GM23338 (cell line): ENCODE results near the gene IL17RB. TPM values are rescaled to one million over a fixed set of nuclear protein-coding genes. Genes with fewer than 3 reads are reported as not detected.

Experiments
- ATAC-seq: fragments of 200-7000 bp; cut with Tn5 transposase; 3 replicates; pipeline ENCODE4 v1.9.1; 2020
- DNase-seq: peaks from one replicate; pipeline ENCODE4 v3.0.0-alpha.2; 2015; ENCODE audit warnings: low spot score
- H2AFZ ChIP-seq: fragments of 200-600 bp; sonication (generic); 2 replicates; pipeline ENCODE4 v1.8.0; 2016; ENCODE audit warnings: antibody characterized with exemption, mild to moderate bottlenecking, moderate library complexity
- H3F3A ChIP-seq: fragments of 200-600 bp; sonication (generic); replicated peaks from 2 replicates; pipeline ENCODE4 v1.8.0; 2017; ENCODE audit warnings: antibody characterized with exemption, mixed run types, low read depth
- H3K27ac ChIP-seq: fragments of 200-600 bp; sonication (generic); 2 replicates; pipeline ENCODE4 v1.6.1; 2016; ENCODE audit warnings: low read depth
- H3K27me3 ChIP-seq: fragments of 200-600 bp; sonication (generic); 2 replicates; pipeline ENCODE4 v1.8.0; 2016; ENCODE audit warnings: mild to moderate bottlenecking, mixed run types, moderate library complexity; ENCODE audit not compliant: insufficient read depth
- H3K36me3 ChIP-seq: fragments of 200-600 bp; sonication (generic); 2 replicates; pipeline ENCODE4 v1.8.0; 2016; ENCODE audit warnings: mild to moderate bottlenecking; ENCODE audit not compliant: insufficient read depth
- H3K4me1 ChIP-seq: fragments of 200-600 bp; sonication (generic); 2 replicates; pipeline ENCODE4 v1.8.0; 2016; ENCODE audit warnings: mild to moderate bottlenecking, moderate library complexity; ENCODE audit not compliant: insufficient read depth
- H3K4me2 ChIP-seq: fragments of 200-600 bp; sonication (generic); 2 replicates; pipeline ENCODE4 v1.7.1; 2017; ENCODE audit warnings: mixed run types
- H3K4me3 ChIP-seq: fragments of 200-600 bp; sonication (generic); 2 replicates; pipeline ENCODE4 v1.6.1; 2016; ENCODE audit warnings: mixed run types
- H3K79me2 ChIP-seq: fragments of 200-600 bp; sonication (generic); replicated peaks from 2 replicates; pipeline ENCODE4 v1.8.0; 2017; ENCODE audit warnings: mild to moderate bottlenecking; ENCODE audit not compliant: insufficient read depth
- H3K9me2 ChIP-seq: fragments of 200-600 bp; sonication (generic); 2 replicates; pipeline ENCODE4 v1.8.0; 2017; ENCODE audit not compliant: insufficient read depth
- H4K20me1 ChIP-seq: fragments of 200-600 bp; sonication (generic); replicated peaks from 2 replicates; pipeline ENCODE4 v1.8.0; 2017; ENCODE audit warnings: mild to moderate bottlenecking; ENCODE audit not compliant: insufficient read depth
- H3K27ac Mint-ChIP-seq: 2 replicates; pipeline ENCODE4 v1.8.0; 2020; ENCODE audit warnings: inconsistent platforms, mild to moderate bottlenecking, moderate library complexity, mixed read lengths
- H3K27me3 Mint-ChIP-seq: 3 replicates; pipeline ENCODE4 v1.8.0; 2022; ENCODE audit warnings: low read depth, mild to moderate bottlenecking, moderate library complexity, mixed read lengths, inconsistent platforms; ENCODE audit not compliant: insufficient read depth, poor library complexity
- H3K36me3 Mint-ChIP-seq: 3 replicates; pipeline ENCODE4 v1.8.0; 2021; ENCODE audit warnings: low read depth, mild to moderate bottlenecking, inconsistent platforms, moderate library complexity, mixed read lengths
- H3K4me1 Mint-ChIP-seq: 3 replicates; pipeline ENCODE4 v1.8.0; 2020; ENCODE audit warnings: mild to moderate bottlenecking, inconsistent platforms, mixed read lengths
- H3K4me3 Mint-ChIP-seq: 3 replicates; pipeline ENCODE4 v1.8.0; 2021; ENCODE audit warnings: moderate library complexity, mild to moderate bottlenecking, inconsistent platforms, mixed read lengths
- H3K9me3 Mint-ChIP-seq: 3 replicates; pipeline ENCODE4 v1.8.0; 2020; ENCODE audit warnings: moderate library complexity, mild to moderate bottlenecking, inconsistent platforms, mixed read lengths
- CREB1 ChIP-seq: fragments of 250-450 bp; sonication (Bioruptor Pico); IDR thresholded peaks from 2 replicates; pipeline ENCODE4 v1.5.0; 2020; ENCODE audit warnings: low read depth, mild to moderate bottlenecking, moderate library complexity
- CTCF ChIP-seq, 2 experiments: fragments of 200-600 bp in 1 of 2; sonication (generic) in 1 of 2; conservative IDR thresholded peaks; 2 replicates each; pipeline versions ENCODE4 v1.5.1 to v1.6.1; 2016 to 2017; ENCODE audit warnings: antibody characterized with exemption in 2 of 2, low read depth in 2 of 2, mild to moderate bottlenecking in 2 of 2, moderate library complexity in 1 of 2
- ETS1 ChIP-seq: IDR thresholded peaks from 2 replicates; pipeline ENCODE4 v1.6.1; 2016; ENCODE audit warnings: antibody characterized with exemption
- EZH2 ChIP-seq: fragments of 200-600 bp; sonication (generic); IDR thresholded peaks from one replicate; pipeline ENCODE4 v1.8.0; 2017; ENCODE audit warnings: antibody characterized with exemption, mild to moderate bottlenecking, low read depth; ENCODE audit not compliant: unreplicated experiment
- EZH2phosphoT487 ChIP-seq: fragments of 200-600 bp; sonication (generic); IDR thresholded peaks from one replicate; pipeline ENCODE4 v1.8.1; 2018; ENCODE audit warnings: antibody characterized with exemption; ENCODE audit not compliant: unreplicated experiment
- JUNB ChIP-seq: IDR thresholded peaks from one replicate; pipeline ENCODE4 v1.6.1; 2016; ENCODE audit warnings: antibody characterized with exemption; ENCODE audit not compliant: unreplicated experiment
- NANOG ChIP-seq: IDR thresholded peaks from 2 replicates; pipeline ENCODE4 v1.6.1; 2016; ENCODE audit warnings: antibody characterized with exemption, borderline replicate concordance
- POLR2AphosphoS5 ChIP-seq: IDR thresholded peaks from 2 replicates; pipeline ENCODE4 v1.6.1; 2016; ENCODE audit warnings: antibody characterized with exemption, low read depth
- STAT1 ChIP-seq: IDR thresholded peaks from one replicate; pipeline ENCODE4 v1.6.1; 2016; ENCODE audit warnings: antibody characterized with exemption; ENCODE audit not compliant: unreplicated experiment
- ZNF331 ChIP-seq: fragments of 250-450 bp; sonication (Bioruptor Pico); IDR thresholded peaks from 2 replicates; pipeline ENCODE4 v1.5.0; 2020; ENCODE audit warnings: low read depth, mild to moderate bottlenecking, moderate library complexity
- polyA plus RNA-seq: library from polyadenylated mRNA; unstranded; fragments of >200 nt; fragmentation: Nextera tagmentation; extraction: Ambion mirVana; gene quantifications from 2 replicates; pipeline ENCODE4 v1.2.1, GENCODE V29; 2016
- total RNA-seq: library from RNA; depleted of rRNA; stranded (reverse); fragments of >200 nt; shearing (Covaris generic); gene quantifications from 2 replicates; pipeline ENCODE4 v1.2.3, GENCODE V29; 2014

Gene IL17RB
- total and polyA plus RNA-seq, 2 experiments from 2014 or later: 5.7 to 6.9 TPM

- Histone ChIP-seq H3K27ac (no peak overlapping the region), H3K4me2 (no peak overlapping the region), H3K9me2 (no peaks in the 10 kb centered on the region), H3K36me3 (no peaks in the 10 kb centered on the region), H3F3A (no peaks in the 10 kb centered on the region), H2AFZ (no peak overlapping the region), H3K4me3 (no peak overlapping the region), H3K4me1 (no peaks in the 10 kb centered on the region), H4K20me1 (no peaks in the 10 kb centered on the region; the same call in 1 of the 2 replicates), H3K79me2 (no peaks in the 10 kb centered on the region), H3K27me3 (no peaks in the 10 kb centered on the region)
- Mint-ChIP-seq H3K9me3 (no peaks in the 10 kb centered on the region), H3K4me1 (peaks cover 2% of the 10 kb centered on the region; the same call in 1 of the 3 replicates), H3K27ac (no peak overlapping the region; the same call in 1 of the 2 replicates), H3K36me3 (no peaks in the 10 kb centered on the region), H3K27me3 (peaks cover 2% of the 10 kb centered on the region), H3K4me3 (no peak overlapping the region)
- no peak for TF ChIP-seq JUNB
- TF ChIP-seq CTCF (conservative IDR thresholded peaks at IDR 0.05; ENCODE audit: low read depth in 2 of 2): peak; percentile 10 to 41; a peak in 2 of 4 replicates
- ATAC-seq (peak; percentile 51; the same call in 2 of the 3 replicates), DNase-seq (no peak)
Observed at GRCh38 chr3:53833053-53833645, 13.2 kb upstream of the IL17RB start.

GRCh38 chr3:53833700-53834099, 12.7 kb upstream of the IL17RB start:
- ATAC-seq: no peak
- H3K4me1 Mint-ChIP-seq: peaks cover 2% of the 10 kb centered on the region; the same call in 1 of the 3 replicates
- no peaks in the 10 kb centered on the region for H3K36me3 Mint-ChIP-seq

GRCh38 chr3:53834429-53835095, 11.8 kb upstream of the IL17RB start:
- no peaks in the 10 kb centered on the region for H3K4me1 Mint-ChIP-seq
- no peak overlapping the region for H3K27ac ChIP-seq
- H3K79me2 ChIP-seq: no peaks in the 10 kb centered on the region
- no peaks in the 10 kb centered on the region for H3K4me1 ChIP-seq
- H3K4me2 ChIP-seq: no peak overlapping the region
- TF ChIP-seq ZNF331 (CRISPR knock-in tag) (no peak), EZH2 (no peak), STAT1 (no peak), JUNB (no peak), ETS1 (no peak), NANOG (no peak), EZH2phosphoT487 (no peak), CREB1 (no peak)
- no peaks in the 10 kb centered on the region for H3K36me3 Mint-ChIP-seq
- H3K4me3 ChIP-seq: no peak overlapping the region
- H2AFZ ChIP-seq: no peak overlapping the region
- no peaks in the 10 kb centered on the region; the same call in 1 of the 2 replicates for H4K20me1 ChIP-seq
- no peaks in the 10 kb centered on the region for H3F3A ChIP-seq
- H3K27me3 Mint-ChIP-seq: peaks cover 2% of the 10 kb centered on the region
- H3K27ac Mint-ChIP-seq: no peak overlapping the region
- DNase-seq (no peak), ATAC-seq (no peak)
- no peak overlapping the region for H3K4me3 Mint-ChIP-seq
- H3K9me3 Mint-ChIP-seq: no peaks in the 10 kb centered on the region
- H3K36me3 ChIP-seq: no peaks in the 10 kb centered on the region
- no peaks in the 10 kb centered on the region for H3K27me3 ChIP-seq
- no peaks in the 10 kb centered on the region for H3K9me2 ChIP-seq

More at GRCh38 chr3:53833700-53834099, 12.7 kb upstream of the IL17RB start:
- H2AFZ ChIP-seq: no peak overlapping the region
- no peaks in the 10 kb centered on the region for H3K36me3 ChIP-seq
- peaks cover 2% of the 10 kb centered on the region for H3K27me3 Mint-ChIP-seq
- H3K79me2 ChIP-seq: no peaks in the 10 kb centered on the region
- no peaks in the 10 kb centered on the region for H3K9me3 Mint-ChIP-seq
- H3K4me2 ChIP-seq: no peak overlapping the region
- H3K4me3 Mint-ChIP-seq: no peak overlapping the region
- no peaks in the 10 kb centered on the region; the same call in 1 of the 2 replicates for H4K20me1 ChIP-seq
- no peaks in the 10 kb centered on the region for H3K4me1 ChIP-seq
- H3K9me2 ChIP-seq: no peaks in the 10 kb centered on the region
- no peaks in the 10 kb centered on the region for H3K27me3 ChIP-seq
- no peak overlapping the region; the same call in 1 of the 2 replicates for H3K27ac Mint-ChIP-seq
- H3F3A ChIP-seq: no peaks in the 10 kb centered on the region
- no peak overlapping the region for H3K4me3 ChIP-seq
- no peak for TF ChIP-seq POLR2AphosphoS5
- no peak overlapping the region for H3K27ac ChIP-seq
- DNase-seq: no peak
